Measurements from ENCODE around the gene EFL1.
"Not testable (repeated sequence)": the region's sequence is repeated elsewhere in the genome, so short reads cannot be mapped to it uniquely, and the experiment has no call there.

Gene EFL1

GRCh38 chr15:82195818-82196217 is 66.7 kb downstream of the EFL1 start:
- DNase-seq, result not testable (repeated sequence)

GRCh38 chr15:82194488-82194887 is 68.0 kb downstream of the EFL1 start:
- not testable (repeated sequence) for DNase-seq

- not testable (repeated sequence) for DNase-seq
Observed at GRCh38 chr15:82193435-82193834, 69.1 kb downstream of the EFL1 start.

- DNase-seq, result not testable (repeated sequence)
Observed at GRCh38 chr15:82192394-82192793, 70.1 kb downstream of the EFL1 start.

GRCh38 chr15:82186719-82187406 is 75.7 kb downstream of the EFL1 start:
- peak; percentile 11 for DNase-seq

GRCh38 chr15:82186161-82186560 is 76.4 kb downstream of the EFL1 start:
- no peak for DNase-seq

- no peak for DNase-seq
Observed at GRCh38 chr15:82184776-82185175, 77.8 kb downstream of the EFL1 start.

GRCh38 chr15:82184355-82184754 is 78.2 kb downstream of the EFL1 start:
- DNase-seq, result no peak

- DNase-seq, result no peak
Observed at GRCh38 chr15:82183121-82184031, 79.2 kb downstream of the EFL1 start.

- no peak for DNase-seq
Observed at GRCh38 chr15:82181371-82181770, 81.2 kb downstream of the EFL1 start.

- no peak for DNase-seq
Observed at GRCh38 chr15:82178061-82178460, 84.5 kb downstream of the EFL1 start.

GRCh38 chr15:82177291-82178010 is 85.1 kb downstream of the EFL1 start:
- no peak for DNase-seq

- DNase-seq, result no peak
Observed at GRCh38 chr15:82176542-82176941, 86.0 kb downstream of the EFL1 start.

GRCh38 chr15:82174471-82175235 is 87.9 kb downstream of the EFL1 start:
- DNase-seq, result no peak

- DNase-seq, result no peak
Observed at GRCh38 chr15:82173108-82173507, 89.4 kb downstream of the EFL1 start.

GRCh38 chr15:82172506-82172905 is 90.0 kb downstream of the EFL1 start:
- no peak for DNase-seq

GRCh38 chr15:82168757-82169156 is 93.8 kb downstream of the EFL1 start:
- DNase-seq, result peak; percentile 14

GRCh38 chr15:82168296-82168695 is 94.2 kb downstream of the EFL1 start:
- DNase-seq, result no peak

GRCh38 chr15:82165948-82166376 is 96.6 kb downstream of the EFL1 start:
- DNase-seq, result no peak

GRCh38 chr15:82159922-82160321 is 102.6 kb downstream of the EFL1 start:
- no peak for DNase-seq

GRCh38 chr15:82158811-82159210 is 103.7 kb downstream of the EFL1 start:
- DNase-seq, result no peak

- DNase-seq, result no peak
Observed at GRCh38 chr15:82150645-82151044, 111.9 kb downstream of the EFL1 start.

All from activated CD4-positive, alpha-beta T cell treated with anti-CD3 and anti-CD28 coated beads, Interleukin-10, Interleukin-2, amounts not matched to agents 100 ng/mL and 50 ng/mL, durations not matched to agents 16 hours and 8 hours (primary cell).